ENCODE measurements around the gene TLE4.

The TLE4 gene

DNA sequence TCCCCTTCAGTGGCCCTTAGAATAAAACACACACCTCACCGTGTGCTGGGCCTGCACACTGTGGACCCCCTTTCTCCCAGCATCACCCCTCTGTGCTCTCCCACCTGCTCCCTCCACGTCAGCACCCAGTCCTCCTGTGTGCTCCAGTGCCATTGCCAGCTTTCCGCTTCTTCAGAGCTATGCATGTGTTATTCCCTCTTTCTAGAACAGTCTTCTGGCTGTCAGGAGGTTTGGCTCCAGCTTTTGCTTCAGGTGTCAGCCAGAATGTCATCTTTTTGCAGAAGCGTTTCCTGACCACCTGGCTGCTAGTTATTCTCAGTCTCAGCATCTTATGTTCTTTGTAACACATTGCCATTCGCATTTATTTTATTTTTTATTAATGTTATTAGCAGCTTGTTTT, 119.7 kb downstream of the TLE4 start:
- DNase-seq (ENCODE audit: low read depth in 3 of 3): no peak

DNA sequence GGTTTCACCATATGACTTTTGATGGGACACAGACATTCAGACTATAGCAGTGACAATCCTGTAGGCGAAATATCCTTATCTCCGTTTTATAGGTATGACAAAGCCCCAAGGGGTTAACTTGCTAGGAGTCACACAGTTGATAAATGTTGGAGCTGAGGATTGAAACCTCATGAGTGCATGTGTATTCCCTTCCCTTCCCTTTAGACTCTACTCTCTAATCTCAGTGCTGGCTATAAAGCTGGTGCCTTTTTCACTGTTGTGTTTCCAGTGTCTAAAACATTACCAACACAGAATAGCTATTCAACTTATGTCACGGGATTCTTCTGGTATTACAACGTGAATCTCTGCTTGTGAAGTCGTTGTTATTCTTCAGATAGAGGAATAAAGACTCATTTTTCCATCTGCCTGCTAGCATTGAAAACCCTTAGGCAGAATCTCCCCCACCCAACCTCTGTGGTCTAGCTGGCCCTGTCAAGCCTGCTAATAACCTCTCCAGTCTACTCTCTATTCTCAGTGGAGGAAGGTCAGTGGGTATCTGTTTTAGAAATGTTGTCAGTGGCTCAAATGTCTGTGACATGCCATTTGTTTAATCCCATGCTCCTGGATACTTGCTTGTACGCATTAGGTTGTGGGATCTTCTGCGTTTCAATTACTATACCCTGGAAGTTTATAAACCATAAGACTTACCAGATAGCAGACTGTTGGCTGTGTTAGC, 121.2 kb downstream of the TLE4 start:
- DNase-seq (ENCODE audit: low read depth in 3 of 3): no peak

DNA sequence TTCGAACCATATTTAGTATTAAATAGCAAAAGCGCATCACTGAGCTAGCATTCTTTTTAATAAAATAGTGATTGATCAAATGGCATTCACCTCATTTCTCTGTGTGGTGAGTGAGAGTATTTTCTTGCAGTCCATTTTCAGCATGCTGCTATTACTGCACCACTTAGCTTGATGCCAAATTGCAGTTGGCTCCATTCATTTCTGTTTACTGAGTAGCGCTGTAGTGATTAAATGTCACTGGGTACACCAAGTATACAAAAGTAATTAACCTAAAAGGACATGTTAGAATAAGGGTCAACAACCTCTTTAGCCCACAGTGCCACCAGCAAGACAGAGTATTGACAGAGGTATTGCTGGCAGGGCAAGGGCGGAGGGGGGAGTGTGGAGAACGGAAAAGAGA, 122.0 kb downstream of the TLE4 start:
- DNase-seq (ENCODE audit: low read depth in 3 of 3): no peak

DNA sequence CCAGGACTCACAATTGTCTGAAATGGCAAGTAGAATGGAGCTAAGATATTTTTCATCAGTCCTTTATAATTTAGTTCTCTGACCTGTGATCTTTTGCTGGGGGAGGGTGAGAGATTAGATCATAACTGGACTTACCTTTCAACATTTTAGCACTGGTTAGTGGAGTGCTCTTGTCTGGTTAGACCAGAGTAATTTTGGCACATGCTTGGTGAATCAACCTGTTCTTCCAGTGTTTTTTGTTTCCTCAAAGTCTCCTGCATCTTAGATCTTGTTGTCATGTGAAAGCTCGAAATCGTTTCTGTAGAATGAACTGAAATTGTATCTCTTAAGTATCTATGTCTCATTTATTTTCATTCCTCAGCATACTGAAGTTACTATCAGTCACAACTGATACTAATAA, 122.4 kb downstream of the TLE4 start:
- no peak for DNase-seq (ENCODE audit: low read depth in 3 of 3)

DNA sequence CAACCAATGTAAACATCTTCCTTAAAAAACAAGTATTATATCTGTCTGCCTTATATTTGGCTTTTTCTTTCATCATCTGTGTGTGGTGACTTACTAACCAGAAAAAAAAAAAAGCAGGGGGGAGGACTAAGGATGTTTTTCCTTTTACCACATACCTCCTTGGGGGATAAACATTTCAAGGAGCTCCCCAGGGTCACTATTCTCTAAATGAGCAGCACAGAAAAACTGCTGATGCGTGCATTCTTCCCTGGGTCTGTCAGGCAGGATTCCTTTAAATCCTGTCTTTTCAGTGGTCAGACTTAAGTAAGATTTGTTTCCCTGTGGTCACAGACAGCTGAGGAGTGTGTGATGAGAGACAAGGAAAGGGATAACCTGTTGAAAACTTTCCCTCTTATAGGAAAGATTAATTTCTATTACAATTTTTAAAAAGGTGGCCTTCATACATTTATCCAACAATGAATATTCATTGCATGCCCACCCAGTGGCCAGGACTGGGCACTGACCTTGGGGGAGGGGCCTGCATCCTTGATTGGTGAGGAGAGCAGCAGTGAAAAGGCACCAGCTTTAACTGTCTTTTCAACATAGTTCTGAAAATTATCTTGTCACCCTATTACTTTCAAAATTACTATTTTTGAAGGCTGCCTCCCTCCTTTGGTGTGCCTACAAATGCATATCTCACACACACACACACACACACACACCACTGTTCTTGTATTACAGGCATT, 123.1 kb downstream of the TLE4 start:
- DNase-seq (ENCODE audit: low read depth in 3 of 3): no peak

DNA sequence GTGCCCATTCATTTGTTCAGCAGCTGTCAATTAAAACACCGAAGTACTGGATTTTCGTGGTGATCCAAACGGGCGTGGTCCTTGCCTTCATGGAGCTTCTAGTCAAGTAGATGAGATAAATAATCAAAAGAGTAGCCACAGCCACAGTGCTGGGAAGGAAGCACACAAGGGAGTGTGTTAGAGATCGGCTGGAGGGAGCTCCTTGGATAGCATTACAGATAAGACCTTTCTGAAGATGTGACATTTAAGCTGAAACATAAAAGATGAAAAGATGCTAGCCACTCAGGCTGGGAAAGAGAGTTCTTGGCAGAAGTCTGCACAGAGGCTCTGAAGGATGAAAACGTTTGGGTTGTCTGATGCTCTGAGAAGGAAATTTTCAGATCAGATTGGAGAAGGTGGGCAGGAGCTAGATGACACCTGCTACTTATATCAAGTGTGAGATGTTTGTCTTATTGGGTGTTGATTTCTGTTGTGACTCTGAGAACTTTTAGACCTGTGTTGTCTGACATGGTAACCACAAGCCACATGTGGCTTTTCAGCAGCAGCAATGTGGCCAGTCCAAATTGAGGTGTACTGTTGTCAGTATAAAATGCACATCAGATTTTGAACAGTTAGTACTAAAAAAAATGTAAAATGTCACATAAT, 123.9 kb downstream of the TLE4 start:
- no peak for DNase-seq (ENCODE audit: low read depth in 3 of 3)

DNA sequence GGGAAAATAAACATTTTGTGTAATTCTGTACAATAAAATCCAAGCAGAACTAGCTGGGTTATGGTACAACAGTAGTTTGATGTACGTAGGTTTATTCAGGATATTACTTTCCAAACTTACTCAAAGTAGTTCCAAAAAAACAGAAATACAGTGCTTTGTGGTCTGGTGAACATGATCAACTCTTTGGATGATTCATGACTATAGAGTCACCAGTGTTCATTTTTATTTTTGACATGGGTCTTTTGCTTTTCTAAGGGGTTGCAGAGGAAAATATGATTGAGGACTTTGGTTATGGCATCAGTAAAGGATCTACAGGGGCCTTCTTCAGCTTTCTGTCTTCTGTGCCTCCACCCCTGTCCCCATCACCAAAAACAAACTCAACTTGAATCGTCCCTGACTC, 127.2 kb downstream of the TLE4 start:
- DNase-seq (ENCODE audit: low read depth in 3 of 3): no peak

DNA sequence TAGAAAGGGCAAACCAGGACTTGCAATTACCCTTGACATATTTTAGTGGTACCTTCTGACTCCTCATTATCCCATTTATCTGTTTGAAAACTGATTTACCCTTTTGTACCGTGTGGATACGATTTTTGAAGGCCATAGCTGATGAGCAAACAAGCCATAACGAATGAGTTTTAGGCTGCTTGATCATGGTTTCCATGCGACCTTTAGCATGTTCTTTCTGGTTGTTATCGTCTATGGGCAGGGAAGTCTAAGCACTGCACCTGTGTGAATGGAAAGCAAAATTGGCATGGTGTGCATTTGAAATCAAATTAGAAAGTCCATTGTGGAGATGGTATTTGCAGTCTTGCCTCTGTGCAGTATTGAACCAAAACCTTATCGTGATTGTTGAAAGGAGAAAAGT, 127.7 kb downstream of the TLE4 start:
- no peak for DNase-seq (ENCODE audit: low read depth in 3 of 3)

DNA sequence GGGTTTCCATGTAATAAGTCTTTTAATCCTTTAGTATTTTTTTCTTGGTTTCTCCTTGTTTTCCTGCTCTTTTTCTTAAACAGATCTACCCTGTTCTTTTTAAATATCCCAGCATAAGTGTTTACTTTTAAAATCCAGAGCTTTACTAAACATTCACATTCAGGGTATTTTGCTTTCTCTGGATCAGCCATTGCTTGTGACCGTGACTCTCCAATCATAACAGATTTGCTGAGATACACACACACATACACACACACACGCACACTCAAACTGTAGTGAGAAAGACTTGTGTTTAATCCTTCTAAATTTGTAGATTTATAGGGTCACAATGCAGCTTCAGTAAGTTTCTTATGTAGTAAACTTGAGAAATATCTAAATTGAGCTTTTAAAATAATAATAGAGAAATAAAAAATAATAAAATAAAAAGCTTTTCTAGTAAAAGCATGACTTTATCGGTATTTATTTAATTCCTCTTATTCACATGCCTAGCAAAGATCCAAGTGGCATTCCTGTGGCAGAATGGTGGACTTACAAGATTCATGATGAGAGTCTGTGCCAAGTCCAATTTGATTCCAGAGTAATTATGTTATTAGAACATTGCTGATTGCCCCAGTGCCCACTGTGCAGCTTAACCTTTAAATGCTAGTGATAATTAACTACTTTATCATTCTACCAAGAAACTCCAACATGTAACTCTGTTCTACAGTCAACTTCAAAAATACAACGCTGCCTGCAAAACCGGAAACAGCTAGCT, 129.0 kb downstream of the TLE4 start:
- no peak for DNase-seq (ENCODE audit: low read depth in 3 of 3)

DNA sequence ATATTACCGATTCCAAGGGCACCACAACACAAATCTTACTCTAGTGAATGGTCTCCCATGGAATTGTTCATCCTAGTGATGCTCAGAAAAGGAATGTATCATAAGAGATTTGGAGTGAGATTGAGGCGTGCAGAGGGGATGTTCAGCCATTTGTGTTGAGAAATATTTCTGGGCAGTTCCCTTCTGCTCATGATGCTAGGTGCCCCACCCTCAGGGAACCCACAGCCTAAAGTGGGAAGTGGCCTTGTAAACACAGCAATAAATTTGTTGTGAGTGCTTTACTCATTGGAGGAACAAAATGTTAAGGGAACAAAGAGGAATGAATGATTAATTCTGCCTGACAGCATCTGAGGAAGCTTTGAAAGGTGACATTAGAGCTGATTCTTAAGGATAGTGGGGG, 129.9 kb downstream of the TLE4 start:
- DNase-seq (ENCODE audit: low read depth in 3 of 3): no peak

DNA sequence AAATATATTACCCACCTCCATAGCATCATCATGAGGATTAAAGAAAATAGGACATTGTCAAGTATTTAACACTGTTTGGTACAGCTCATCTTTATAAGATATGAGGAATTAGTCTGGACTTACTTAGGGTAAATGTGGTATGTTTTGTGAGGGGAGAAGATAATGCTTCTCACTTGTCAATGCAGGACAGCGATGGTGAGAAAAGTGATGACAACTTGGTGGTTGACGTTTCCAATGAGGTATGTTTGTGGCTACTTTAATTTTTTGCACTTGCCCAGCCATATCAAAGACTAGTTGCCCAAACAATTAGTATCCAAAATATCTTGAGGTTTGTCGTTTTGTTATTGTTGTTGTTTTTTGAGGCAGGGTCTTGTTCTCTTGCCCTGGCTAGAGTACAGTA, 133.9 kb downstream of the TLE4 start:
- no peak for DNase-seq (ENCODE audit: low read depth in 3 of 3)

DNA sequence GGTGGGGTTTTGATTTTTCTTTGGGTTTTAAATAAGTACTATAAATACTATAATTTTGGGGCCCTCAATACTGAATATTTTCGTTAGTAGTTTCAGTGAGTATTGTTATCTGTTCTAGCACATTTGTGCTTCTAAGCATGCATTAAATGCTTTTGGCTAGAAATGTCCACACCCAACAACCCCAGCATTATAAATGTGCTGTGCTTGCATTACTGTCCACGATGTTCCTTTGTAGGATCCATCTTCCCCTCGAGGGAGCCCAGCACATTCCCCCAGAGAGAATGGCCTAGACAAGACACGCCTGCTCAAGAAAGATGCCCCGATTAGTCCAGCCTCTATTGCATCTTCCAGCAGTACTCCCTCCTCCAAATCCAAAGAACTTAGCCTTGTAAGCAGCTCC, 134.7 kb downstream of the TLE4 start:
- DNase-seq (ENCODE audit: low read depth in 3 of 3): no peak

DNA sequence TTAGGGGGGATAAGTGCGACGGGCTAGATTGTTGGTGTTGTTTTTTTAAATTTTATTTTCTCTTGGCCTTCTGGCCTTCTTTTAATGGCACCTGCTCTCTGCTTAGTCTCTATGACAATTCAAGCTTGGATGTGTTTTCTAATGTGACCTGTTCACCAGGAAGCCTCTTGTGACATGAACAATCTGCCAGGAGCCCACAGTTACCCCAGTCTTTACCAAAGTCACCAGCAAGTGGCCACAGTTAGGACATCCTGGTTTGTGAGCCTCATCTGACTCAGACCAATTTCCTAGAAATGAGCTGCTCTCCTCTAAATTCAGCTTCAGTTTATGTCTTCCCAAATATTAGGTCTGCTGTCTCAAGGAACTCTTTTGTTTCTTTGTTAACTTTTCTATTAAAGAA, 135.8 kb downstream of the TLE4 start:
- no peak for DNase-seq (ENCODE audit: low read depth in 3 of 3)

DNA sequence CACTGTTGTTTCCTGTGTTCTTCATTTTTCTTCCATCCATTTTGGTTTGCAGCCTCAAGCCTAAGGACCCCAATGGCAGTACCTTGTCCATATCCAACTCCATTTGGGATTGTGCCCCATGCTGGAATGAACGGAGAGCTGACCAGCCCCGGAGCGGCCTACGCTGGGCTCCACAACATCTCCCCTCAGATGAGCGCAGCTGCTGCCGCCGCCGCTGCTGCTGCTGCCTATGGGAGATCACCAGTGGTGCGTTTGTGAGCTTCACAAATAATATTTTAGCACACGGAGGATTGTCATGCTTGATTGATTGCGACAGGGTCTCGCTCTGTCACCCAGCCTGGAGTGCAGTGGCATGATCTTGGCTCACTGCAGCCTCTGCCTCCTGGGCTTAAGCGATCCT, 136.8 kb downstream of the TLE4 start:
- DNase-seq (ENCODE audit: low read depth in 3 of 3): no peak

DNA sequence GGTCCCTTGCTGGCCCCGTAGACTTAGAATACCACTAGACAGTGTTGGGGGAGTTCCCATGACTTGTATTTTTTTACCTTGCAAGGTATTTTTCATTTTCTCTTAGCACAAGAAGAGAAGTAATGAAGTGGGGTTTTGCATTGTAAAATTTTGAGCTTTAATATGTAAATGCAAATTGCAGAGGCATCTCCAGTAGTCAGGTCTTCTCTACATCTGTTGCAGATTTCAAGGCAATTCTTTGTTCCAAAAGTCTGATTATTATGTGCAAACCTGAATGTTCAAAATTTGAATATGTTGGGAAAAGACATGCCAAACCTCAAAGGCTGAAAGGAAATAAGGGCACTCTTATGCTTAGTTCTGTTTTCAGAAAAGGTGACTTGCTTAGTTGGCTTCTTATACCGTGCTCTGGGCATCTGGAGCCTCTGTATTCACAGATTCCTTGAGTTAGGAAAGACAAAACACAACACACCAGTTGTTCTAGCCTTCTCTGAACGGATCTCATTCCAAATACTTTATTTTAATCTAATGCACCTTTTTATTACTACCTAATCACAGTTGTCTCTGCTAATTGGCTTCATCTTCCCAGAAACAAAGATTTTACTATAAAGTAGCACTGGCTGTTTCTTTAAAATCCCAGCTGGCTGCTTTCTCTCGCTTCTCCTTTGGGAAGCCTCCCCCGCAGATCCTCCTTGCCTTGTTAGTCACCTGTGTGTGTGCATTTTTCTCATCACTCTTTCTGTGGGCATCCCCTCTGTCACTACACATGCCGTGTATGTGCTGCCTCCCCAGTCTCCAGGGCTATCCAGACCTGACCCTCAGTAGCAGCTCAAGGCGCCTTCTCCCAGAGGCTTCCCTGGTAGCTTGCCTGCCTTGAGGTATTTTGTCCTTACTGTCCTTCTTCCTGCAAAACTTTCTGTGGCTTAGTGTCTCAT, 138.2 kb downstream of the TLE4 start:
- DNase-seq (ENCODE audit: low read depth in 3 of 3): no peak

DNA sequence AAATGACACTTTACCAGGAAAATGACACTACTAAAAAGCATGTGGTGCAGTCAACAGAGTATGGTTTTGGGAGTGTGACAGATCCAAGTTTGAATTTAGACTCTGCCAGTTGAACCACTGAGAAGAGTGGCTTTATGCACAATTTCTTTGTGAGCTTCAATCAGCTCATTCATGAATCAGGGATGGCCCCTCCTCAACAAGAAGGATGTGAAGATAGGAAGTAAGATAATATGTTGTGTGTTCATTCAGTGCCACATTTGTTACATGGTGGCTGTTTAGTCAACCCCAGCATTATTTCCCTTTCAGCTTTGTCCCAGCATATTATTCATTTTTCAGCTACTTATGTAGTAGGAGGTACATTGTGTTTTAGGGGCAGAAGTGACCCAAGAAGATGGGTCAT, 140.1 kb downstream of the TLE4 start:
- no peak for DNase-seq (ENCODE audit: low read depth in 3 of 3)

DNA sequence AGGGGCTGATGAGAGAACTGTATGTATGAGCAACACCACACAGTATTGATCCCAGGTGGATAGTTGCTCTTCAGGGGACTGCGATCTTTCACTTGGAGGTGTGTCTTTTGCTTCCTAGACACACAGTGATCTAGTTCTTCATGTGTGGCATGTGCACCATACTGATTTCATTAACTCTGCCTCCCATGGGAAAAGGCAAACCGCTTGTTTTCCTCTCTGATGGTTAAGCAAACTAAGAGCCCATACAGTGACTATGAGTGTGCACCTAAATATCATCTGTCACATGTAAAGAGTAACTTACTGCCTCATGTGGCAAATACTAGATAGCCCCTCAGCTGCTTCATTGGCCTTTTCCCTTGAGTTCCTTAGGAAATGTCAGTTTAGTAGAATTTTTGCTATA, 147.3 kb downstream of the TLE4 start:
- no peak for DNase-seq (ENCODE audit: low read depth in 3 of 3)

DNA sequence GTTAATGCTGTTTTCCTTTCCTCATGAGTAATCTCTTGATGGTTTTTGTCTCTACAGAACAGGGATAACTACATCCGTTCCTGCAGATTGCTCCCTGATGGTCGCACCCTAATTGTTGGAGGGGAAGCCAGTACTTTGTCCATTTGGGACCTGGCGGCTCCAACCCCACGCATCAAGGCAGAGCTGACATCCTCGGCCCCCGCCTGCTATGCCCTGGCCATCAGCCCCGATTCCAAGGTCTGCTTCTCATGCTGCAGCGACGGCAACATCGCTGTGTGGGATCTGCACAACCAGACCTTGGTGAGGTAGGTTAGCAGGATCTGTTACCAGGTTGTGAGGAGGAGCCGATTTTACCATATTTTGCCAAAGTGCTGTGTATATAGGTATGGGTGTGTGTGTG, 148.2 kb downstream of the TLE4 start:
- DNase-seq (ENCODE audit: low read depth in 3 of 3): no peak

DNA sequence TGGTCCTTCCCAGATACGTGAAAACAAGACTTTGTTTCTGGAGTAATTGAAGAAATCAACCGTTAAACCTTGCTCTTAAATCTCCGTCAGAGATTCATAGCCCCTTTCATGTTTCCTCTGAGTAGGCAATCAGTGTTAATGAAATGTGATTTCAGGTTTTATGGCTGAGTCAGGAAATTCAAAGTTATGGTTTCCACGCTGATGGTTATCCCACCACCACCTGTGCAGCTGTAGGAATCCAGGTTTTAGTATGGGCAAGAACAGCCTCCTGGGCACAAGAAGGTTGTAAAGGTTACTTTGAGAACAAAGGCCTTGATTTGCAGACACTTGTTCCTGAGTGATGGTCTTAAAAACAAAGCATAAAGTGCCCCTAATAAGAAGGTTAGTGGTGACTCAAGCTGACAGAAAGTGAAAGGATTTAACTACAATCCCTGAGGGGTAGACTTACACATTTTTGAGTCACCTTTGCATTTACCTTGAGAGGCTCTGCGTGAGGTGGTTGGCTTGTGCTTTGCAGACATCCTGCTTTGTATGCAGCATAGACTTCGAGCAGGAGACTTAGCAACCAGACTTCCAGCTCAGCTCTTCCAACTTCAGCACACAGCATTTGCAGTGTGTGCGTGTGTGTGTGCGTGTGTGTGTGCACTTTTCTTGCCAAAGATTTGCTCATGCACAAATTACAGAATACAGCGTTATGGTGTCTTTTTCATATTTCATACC, 159.6 kb downstream of the TLE4 start:
- DNase-seq (ENCODE audit: low read depth in 3 of 3): no peak

DNA sequence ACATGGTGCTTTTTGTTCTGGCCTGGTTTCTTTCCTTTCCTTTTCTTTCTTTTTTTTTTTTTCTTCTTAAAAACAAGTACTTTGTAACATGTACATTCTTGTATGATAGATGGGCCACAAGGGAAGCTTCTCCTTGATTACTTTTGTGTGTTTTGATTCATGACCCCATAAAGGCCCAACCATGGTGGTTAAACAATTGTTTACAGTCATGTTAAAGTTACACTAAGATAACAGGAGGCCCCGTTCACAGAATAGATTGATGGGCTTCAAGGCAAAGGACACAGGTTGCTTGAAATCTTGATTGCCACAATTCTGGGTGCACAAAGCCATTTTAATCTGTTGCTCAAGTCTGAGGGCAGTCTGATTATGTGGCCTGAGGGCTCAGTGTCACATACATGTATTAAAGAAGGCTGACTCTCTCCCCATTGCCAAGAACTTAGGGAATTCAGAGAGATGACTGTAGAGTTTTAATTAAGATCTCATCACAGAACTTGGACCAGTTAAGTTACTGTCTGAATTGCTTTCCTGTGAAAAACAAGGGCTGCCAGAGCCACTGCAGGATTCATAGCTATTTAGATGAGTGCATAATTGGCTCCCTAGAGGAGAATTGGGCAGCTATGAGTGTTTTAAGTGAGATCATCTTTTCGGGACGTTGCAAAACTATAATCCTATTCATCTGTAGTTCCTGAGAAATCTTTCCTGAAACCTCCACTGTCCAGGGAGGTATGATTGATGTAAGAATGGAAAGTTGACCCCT, 163.4 kb downstream of the TLE4 start:
- DNase-seq (ENCODE audit: low read depth in 3 of 3): no peak

All from stimulated activated CD4-positive, alpha-beta T cell treated with anti-CD3 and anti-CD28 coated beads, TNF-alpha, amount 100 ng/mL, for 48 hours (primary cell).